ENCODE data around the gene FABP7. TPM values are rescaled to one million over a fixed set of nuclear protein-coding genes. Genes with fewer than 3 reads are reported as not detected.

The FABP7 gene
- total RNA-seq, 1 donor from 2014 or later, result not detected

DNA sequence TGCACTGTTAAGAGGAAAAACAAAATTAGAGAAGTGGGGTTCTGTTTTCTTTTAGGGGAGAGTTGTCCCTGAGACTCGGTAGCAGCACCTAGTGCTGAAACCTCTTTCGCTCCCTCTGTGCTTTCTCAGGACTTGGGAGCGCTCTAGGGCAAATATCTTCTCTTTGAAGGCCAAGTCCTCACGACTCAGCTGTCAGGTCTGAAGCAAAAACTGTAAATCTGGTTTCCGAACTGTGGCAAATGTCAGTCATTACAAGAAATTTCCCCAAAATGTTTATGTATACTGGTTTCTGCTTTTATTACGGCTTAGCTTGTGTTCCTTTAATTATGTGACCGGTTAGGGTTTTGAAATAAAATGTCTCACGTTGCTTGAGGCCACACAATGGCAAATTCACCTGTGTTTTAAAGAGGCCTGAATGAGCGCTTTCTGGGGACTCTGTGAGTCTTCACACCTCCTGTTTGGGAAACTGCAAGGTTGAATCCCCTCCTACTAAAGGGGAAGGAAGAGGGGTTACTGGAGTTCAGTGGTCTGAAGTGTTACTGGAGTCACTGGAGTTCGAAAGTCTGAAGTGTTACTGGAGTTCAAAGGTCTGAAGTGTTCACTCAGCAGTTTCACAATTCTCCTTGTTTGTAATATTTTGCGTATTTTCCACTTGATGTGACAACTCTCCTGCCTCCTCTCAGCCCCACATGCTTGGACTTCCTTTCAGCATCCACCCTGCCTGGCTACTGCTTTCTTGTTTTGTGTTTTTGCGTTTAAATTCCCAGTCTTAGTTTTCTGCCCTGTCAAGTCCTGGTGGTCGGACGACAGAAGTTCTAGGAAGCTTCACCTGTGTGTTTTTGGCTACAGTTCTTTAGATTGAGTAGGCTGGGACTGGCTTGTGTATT, 11.2 kb downstream of the FABP7 start:
- intact Hi-C loops (cut with DNase I), result no loop called here

DNA sequence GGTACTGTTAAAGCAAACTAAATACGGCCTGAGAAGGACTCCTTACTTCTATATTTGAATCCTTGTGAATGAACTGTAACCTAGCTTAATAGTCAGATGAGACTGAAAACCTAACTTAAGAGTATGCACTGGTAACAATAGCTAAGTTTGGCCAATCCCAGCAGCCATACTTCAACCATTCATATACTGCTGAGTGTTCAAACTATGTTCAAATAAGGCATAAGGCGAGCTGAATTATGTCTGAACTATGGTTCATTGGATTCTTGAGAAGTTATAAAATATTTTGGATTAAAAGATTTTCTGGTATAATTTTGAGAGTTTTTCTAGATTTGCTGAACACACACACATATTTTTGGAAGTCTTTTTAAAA, 11.8 kb downstream of the FABP7 start:
- intact Hi-C loops (cut with DNase I), result no loop called here
- DNase-seq (ENCODE audit: low spot score), result no peak

More for the DNA sequence above, 11.2 kb downstream of the FABP7 start:
- no peak for DNase-seq (ENCODE audit: low spot score)

DNA sequence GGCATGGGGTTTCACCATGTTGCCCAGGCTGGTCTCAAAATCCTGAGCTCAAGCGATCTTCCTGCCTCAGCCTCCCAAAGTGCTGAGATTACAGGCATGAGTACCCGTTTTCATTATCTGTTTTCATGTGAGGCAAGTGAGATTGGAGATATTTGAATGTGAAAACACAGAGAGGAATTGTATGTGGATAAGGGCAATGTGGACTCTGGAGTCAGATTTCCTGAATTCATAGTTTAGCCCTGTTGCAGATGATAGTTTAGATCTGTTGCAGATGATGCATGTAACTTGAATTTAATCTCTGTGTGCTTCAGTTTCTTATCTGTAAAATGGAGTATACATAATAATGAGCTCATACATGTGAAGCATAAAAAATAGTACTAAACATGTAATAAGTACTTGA, 13.2 kb downstream of the FABP7 start:
- no peak for DNase-seq (ENCODE audit: low spot score)
- intact Hi-C loops (cut with DNase I), result no loop called here

DNA sequence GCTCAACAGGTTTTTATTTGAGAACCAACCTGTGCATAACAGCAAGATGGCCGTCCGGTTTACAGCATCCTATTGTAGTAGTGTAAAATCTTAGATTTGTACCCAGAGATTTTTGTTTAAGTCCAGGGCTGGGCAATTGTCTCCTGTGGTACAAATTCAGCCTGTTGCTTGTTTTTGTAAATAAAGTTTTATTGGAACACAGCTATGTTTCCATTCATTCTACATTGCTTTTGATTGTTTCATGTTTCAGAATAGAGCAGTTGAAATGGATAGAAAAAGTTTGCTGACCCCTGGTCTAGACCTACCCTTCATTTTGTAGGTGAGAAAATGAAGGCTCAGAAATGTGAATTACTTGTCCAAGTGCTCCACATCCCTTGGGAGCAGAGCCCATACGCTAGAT, 18.0 kb downstream of the FABP7 start:
- intact Hi-C loops (cut with DNase I), result no loop called here
- no peak for DNase-seq (ENCODE audit: low spot score)

DNA sequence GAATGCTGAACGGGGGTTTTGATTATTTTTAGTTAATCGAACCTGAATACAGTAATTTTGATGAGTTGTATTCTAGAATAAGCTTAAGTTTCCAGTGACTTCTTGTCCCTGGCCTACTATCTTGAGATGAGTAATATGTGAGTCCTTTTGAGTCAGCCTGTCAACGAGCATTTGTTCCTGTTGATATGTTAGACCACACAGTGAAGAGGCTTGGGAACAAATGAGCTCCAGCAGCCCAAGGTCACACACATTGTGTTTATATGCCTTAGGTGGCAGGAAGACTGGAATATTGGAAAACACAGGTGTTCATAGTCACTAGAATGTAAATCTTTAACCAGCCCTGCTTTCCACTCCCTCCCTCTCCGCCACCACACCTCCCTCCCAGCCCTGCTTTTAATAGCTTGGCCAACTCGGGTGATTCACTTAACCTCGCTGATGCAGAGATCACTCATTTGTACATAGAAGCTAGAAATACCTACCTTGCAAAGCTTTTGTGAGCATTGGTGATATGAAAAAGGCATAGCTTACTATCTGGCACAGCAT, 18.7 kb downstream of the FABP7 start:
- intact Hi-C loops (cut with DNase I), result no loop called here
- DNase-seq (ENCODE audit: low spot score), result no peak

DNA sequence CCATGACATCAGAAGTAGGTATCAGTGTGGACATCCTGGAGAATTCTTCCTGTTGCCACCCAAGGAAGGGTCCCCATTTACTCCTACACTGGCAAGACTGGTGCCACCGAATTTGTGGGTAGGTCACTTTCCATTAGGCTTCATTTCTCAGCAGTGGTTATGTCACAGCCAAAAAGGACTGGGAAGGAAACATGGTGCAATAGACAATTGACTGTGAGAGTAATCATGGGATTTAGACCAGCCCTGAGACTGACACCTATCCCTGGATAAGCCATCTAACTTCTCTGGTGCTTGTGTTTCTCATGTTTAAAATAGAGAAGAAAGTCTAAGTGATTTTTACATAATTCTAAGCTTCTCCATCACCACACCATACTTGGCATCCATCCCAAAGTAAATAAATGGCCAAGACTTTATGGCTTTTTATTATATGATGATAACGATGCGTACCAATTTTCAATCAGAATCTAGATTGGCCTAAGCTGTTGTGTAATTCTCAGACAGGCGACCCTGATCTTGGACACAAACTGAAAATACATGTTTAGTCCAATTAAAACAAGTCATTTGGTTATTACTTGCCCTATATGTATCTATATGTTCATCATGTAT, 19.7 kb downstream of the FABP7 start:
- no peak for DNase-seq (ENCODE audit: low spot score)
- intact Hi-C loops (cut with DNase I), result no loop called here

DNA sequence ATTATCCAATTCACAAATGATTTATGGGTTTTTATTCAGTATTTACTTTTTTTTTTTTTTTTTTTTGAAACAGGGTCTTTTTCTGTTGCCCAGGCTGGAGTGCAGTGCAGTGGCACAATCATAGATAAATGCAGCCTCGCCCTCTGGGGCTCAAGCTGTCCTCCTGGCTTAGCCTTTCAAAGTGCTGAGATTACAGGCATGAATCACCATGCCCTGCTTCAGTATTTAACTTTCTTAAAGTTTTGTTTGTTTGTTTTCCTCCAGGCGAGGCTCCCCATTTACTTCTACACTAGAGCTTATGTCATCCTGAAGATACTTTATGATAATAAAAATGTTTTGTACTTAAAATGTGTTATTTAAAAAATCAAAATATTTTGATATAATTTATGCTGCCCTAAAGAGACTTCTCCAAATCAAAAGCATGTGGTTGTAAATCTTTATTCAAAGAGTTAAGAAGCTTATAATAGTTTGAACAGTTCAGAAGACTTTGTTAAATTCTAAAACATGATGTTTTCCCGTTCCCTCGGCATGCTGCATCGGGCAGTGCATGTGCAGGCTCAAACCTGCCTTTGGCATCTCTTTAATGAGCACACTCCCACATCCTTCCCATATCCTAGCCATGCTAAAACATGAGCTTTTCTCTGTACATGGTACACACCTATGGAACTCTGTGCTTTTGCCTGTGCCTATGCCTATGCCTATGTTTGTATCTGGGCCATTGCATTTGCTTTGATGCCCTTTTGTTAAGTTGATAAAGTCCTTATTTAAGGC, 20.6 kb downstream of the FABP7 start:
- DNase-seq (ENCODE audit: low spot score), result no peak
- intact Hi-C loops (cut with DNase I), result no loop called here

DNA sequence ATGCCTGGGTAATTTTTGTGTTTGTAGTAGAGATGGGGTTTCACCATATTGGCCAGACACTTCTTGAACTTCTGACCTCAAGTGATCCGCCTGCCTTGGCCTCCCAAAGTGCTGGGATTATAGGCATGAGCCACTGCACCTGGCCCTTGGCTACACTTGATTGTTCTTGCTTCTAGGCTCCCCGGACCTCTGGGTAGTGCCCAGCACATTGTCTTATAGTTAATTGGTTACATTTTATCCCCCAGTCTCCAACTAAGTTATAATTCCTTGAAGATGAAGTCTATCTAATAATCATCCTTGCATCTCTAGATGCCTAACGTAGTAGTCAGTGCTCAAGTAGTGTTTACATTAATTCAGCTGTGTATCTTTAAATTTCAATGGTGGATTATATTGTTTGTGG, 21.4 kb downstream of the FABP7 start:
- no peak for DNase-seq (ENCODE audit: low spot score)
- intact Hi-C loops (cut with DNase I), result no loop called here

DNA sequence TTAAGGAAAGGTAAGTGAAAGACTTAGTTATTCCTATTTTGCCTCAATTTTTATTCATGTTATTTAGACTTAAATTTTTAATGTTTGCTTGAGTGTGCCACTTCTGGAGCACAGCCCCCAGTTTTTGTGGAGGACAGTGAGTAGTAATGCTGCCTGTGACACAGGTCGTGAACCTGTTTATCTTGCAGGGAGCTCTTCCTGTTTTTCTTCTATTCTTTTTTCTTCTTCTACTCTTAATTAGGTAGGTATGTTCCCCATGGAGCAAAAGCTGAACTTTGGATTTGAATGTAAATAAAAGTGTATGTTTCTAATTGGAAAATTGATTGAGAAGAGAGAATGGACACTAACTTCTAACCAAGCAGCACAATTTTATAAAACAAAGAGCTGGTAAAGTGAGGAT, 21.9 kb downstream of the FABP7 start:
- DNase-seq (ENCODE audit: low spot score), result no peak
- intact Hi-C loops (cut with DNase I), result no loop called here

DNA sequence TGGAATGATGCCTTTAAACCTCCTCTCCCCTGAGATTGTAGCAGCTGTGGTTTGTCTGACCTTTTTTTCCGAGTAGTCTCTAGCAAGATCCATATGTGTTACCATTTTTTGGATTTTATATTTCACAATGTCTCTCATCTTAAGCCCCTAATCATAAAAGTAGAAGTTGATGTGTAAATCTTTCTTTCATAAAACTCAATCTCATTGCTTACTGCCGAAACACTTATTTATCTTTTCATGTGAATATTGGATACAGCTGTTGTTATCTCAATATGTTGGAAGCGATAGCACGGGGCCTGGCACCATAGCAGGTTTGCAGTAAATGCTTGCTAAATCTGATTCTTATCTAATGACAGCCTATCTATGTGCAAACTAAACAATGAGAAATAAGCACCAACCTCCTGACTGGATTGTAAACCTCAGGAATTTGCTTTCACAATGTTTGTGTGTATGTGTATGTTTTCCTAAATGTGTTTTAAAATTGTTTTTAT, 23.7 kb downstream of the FABP7 start:
- intact Hi-C loops (cut with DNase I), result no loop called here
- no peak for DNase-seq (ENCODE audit: low spot score)

DNA sequence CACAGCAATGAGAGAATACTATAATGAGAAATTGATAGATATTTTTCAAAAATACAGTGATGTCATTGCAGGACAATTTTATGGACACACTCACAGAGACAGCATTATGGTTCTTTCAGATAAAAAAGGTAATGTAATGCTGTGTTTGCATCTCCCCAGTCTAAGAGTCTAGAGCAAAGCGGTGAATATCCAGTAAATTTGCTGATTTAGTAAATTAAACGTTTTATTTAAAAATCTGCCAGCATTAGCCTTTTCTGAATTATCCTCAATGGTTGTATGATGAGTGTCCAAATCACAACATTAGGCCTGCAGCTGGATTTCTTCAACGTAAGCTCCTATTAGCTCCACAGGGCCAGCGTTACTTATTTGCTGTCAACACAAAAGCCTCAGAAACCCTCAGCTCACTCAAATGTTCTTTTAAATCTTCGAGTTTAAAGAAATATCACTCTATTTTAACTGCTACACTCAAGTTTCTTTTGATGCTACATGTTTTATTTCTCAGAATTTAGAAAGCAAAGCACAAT, 25.5 kb downstream of the FABP7 start:
- intact Hi-C loops (cut with DNase I), result no loop called here
- no peak for DNase-seq (ENCODE audit: low spot score)

DNA sequence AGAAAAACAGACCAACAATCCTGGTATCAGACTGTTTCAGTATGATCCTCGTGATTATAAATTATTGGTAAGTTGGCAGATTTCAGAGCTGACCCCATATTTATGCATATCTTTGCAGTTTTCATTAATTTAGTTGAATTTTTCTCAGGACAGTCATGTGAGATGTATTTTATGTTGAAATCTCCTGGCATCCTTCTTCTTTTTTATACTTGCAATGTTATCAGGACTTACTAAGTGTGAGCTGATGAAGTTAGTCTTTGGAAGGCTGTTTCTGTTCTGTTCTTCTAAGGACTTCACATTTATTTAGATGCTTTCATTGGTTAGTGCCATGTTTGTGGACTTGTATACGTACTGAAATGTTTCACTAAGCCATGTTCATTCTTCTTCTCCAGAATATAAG, 26.8 kb downstream of the FABP7 start:
- DNase-seq (ENCODE audit: low spot score), result no peak
- intact Hi-C loops (cut with DNase I), result no loop called here

DNA sequence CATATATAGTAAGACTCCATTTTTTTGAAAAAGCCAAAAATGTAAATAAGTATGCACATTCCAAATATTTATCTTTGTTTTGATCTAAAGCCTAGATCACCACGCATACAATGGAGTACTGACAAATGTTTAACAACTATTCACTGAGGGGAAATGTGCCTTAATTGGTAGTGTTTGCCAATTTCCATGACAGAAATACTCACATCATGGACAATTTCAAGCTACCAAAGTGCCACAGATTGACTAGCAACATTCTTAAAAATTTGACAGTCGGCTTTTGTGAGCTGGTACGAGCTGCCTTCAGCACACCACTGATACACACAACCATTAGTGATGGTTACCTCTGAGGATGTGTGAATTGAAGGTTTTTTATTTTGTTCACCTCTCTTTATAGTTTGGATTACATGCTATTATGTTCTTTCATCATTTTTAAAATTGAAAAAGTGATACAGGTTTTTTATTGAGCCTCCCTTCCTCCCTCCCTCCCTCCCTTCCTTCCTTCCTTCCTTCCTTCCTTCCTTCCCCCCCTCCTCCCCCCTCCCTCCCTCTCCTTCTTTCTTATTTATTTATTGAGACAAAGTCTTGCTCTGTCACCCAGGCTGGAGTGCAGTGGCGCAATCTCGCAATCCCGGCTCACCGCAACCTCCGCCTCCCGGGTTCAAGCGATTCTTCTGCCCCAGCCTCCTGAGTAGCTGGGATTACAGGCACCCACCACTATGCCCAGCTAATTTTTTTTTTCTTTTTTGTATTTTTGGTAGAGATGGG, 28.8 kb downstream of the FABP7 start:
- intact Hi-C loops (cut with DNase I), result no loop called here
- DNase-seq (ENCODE audit: low spot score), result no peak

DNA sequence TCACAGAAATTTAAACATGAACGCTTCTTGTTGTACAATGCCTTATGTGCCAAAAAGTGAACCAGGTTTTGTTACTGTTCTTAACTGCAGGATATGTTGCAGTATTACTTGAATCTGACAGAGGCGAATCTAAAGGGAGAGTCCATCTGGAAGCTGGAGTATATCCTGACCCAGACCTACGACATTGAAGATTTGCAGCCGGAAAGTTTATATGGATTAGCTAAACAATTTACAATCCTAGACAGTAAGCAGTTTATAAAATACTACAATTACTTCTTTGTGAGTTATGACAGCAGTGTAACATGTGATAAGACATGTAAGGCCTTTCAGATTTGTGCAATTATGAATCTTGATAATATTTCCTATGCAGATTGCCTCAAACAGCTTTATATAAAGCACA, 29.5 kb downstream of the FABP7 start:
- DNase-seq (ENCODE audit: low spot score), result no peak
- intact Hi-C loops (cut with DNase I), result no loop called here

DNA sequence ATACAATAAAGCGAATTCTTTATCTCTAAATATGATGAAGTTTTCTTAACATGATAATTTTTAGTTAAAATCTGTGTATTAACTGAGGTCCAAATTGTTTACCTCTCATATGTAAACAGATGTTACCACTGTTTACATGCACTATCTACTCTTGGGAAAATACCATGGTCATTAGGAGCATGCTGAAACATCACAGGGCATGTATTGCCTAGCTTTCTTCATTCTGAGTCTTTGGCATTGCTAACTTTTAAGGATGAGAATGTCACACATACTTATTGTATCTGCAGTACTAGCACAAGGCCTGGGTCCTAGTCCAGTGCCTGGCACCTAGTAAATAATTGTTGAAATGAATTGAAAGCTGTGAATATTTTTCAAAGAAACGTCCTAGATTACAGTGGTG, 30.2 kb downstream of the FABP7 start:
- DNase-seq (ENCODE audit: low spot score), result no peak
- intact Hi-C loops (cut with DNase I), result no loop called here

DNA sequence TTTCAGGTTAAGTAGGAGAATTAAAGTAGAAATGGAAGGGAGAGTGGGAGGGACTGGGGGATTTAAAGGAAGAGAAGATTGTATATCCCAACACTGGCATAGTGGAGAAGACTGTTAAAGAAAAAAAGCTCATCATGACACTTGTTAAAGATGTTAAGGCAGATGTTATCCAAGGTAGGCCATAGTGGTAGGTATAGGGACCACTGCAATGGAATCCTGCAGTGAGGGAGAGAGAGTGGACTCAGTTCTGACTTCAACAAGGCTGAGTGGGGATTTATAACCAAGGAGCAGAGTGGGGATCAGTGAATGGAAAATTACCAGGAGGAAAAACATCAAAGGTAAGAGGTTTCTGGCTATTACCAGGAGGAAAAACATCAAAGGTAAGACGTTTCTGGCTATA, 30.7 kb downstream of the FABP7 start:
- DNase-seq (ENCODE audit: low spot score), result no peak
- intact Hi-C loops (cut with DNase I), result no loop called here

DNA sequence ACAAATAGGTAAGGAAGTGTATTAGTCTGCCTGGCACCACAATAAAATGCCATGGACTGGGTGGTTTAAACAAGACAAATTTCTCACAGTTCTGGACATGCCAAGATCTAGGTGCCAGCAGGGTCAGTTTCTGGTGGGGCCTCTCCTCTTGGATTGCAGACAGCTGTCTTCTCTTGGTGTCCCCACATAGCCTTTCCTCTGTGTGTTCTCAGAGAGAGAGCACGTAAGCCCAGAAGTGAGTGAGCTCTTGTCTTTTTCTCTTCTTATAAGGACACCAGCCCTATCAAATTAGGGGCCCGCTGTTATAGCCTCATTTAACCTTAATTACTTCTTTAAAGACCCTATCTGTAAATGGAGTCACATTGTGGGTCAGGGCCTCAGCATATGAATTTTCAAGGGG, 37.8 kb downstream of the FABP7 start:
- DNase-seq (ENCODE audit: low spot score), result no peak
- intact Hi-C loops (cut with DNase I), result no loop called here

DNA sequence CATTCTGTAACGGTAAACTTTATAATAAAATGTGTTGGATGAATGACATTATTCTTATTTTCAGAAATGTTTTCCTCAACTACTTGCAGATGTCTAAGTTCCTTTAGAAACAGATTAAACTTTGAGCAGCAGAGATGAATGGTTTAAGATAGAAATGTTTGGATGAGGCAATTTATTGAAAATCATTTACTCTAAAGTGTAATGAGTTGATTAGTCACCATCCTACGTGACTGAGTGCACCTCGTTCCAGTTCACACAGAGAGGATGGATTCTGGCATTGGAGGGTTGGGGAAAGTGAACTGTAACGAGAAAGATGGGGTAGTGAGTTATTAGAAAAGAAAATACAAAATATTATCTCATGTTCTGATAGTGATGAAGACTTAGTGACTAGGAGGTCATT, 38.2 kb downstream of the FABP7 start:
- no peak for DNase-seq (ENCODE audit: low spot score)
- intact Hi-C loops (cut with DNase I), result no loop called here

DNA sequence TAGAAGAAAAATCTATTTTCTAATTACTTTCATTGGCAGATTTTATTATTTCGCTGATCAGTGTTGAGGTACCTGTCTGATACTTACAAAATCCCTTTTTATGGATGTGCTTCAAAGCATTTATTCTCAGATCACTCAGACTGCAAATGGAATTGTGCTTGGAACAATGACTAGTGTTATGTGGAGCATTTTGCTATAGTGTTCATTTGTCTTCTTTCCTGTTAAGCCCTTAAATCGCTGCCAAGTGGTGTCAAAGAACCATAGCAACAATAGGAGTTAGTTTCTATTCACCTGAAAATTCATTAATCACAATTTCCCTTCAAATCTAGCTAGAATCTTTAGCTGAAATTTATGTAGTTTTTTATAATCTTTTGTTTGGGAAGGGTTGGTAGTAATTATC, 39.4 kb downstream of the FABP7 start:
- intact Hi-C loops (cut with DNase I), result no loop called here
- no peak for DNase-seq (ENCODE audit: low spot score)

Data from cardiac septum (tissue), 1 donor.